NCI-H82 treated with DMSO at 0.1 percent for 48 hours (cell line): ENCODE results near the gene PXN.

Experiments used
- DNase-seq: peaks from one replicate; lab custom pipeline; 2025; ENCODE audit not compliant: unreplicated experiment; lab: John Stamatoyannopoulos, UW

The PXN gene

DNA sequence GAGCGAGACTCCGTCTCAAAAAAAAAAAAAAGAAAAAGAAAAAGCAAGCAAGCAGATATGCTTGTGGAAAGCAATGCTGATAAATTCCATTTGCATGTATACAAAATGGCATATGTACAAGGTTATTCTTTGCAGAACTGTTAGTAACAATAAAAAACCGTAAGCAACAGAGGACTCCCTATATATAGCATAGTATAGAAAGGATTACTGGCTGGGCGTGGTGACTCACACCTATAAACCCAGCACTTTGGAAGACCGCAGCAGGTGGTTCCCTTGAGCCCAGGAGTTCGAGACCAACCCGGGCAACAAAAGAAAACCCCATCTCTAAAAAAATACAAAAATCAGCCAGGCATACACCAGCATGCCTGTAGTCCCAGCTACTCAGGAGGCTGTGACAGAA, 84.6 kb downstream of the PXN start:
- no peak for DNase-seq

DNA sequence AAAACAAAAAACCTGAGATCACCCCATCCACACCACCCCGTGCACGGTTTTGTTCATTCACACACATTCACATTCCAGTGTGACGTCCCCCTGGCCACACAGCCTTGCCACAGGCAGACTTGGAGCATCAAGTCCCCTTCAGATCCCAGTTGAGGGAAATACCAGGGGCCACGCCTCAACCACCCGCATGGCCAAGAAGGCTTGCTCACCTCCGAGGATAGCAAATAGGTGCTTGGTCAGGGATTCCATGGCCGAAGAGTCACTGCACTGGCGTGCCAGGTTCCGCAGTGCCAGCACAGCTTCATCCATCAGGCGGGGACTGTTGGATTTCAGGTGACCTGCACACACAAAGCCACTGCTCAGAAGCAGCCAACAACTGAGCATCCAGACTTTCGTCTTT, 90.0 kb downstream of the PXN start:
- no peak for DNase-seq

DNA sequence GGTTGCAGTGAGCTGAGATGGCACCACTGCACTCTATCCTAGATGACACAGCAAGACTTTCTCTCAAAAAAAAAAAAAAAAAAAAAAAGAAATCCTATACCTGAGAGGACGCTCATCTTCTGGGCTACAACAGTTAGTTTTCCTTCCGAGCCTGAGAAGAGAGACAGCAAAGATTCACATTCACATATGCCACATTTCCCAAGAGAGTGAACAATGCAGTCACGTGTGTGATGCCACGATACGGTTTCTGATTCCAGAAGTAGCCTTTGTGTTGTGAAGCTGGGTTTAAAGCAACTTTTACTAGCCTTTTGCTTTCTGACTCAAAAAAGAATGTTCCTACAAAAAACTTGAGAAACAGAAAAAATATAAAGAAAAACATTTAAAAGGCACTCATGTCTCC, 90.5 kb downstream of the PXN start:
- no peak for DNase-seq

DNA sequence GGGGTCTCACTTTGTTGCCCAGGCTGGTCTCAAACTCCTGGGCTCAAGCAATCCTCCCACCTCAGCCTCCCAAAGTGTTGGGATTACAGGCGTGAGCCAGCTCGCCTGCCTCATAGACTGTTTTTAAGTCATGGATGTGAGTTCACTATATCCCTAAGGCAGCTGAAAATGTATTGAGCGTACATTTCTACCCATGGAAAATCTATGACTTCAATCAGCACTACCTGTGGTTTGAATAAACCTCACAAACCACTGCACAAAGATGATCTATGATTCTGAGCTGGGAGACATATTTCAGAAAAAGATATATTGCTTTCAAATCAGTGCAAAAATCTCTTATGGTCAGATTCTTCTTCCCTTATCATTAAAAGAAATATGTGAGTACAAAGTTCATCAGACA, 93.5 kb downstream of the PXN start:
- DNase-seq, result no peak

DNA sequence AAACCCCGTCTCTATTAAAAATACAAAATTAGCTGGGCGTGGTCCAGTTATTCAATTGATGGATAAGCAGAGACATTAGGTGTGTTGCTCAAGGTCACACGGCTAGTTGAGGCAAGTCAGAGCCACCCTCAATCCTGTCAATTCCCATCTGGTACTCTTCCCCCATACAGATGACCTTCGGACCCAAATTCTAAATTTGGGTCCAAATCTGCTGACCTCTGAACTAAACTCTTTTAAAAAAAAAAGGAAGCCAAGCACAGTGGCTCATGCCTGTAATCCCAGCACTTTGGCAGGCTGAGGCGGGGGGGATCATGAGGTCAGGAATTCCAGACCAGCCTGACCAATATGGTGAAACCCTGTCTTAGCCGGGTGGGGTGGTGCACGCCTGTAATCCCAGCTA, 94.9 kb downstream of the PXN start:
- DNase-seq, result no peak

DNA sequence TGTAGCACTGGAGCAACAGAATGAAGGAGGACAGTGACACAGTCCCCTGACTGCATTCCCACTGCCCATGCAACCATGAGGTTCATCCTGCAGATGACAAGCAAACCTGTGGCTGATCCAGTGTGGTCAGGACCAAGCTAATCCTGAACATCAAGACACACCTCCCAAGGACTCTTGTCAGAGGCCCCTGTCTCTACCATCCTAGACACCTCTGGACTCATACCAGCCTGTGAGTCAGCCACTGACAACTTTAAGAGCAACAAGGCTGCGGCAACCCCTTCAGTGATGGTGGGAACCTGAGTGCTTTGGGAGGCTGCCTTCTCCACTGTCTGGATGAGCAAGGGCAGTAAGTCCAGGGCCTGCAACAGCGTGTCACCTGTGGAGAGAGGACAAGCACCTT, 95.6 kb downstream of the PXN start:
- DNase-seq, result no peak

DNA sequence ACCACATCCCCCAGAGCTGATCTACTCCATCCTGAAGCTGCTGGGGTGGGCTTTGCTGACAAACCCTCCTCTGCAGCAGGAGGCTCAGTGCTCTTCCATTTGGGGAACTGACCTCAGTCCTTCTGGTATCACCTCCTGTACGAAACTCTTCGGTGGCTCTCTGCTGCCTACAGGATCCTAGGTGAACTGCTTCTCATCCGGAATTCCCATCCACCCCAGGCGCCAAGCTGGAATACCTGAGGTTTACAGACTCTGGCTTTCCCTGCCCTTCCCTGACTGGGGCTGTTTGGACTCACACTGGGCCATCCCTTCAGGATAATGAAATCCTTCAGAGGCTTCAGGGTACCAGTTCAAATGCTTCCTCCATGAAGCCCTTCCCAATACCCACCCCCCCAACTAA, 97.2 kb downstream of the PXN start:
- DNase-seq, result no peak

DNA sequence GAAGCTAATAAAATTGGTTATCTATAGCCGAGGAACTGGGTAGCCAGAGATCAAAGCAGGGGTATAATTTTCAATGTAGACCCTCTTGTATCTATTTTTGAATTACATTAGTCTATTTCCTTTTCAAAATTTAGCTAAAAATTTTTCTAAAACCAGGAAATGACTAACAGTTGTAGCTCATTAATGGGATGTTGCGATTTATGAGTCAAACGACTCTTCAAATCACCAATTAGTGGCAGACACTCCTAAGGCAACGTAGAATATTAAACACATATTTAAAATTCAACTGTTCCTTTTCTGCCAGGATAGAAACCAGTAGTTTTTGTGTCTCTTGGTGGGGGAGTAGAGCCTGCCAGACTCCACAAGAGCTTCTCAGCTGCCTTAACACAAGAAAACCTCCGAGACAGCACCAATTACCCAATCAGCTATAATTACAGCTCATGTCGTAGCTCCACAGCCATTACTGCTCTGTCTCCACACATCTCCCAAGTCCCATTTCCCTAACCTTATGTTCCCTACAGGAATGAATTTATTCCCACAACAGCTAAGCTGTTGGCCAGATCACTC, 97.9 kb downstream of the PXN start:
- no peak for DNase-seq

DNA sequence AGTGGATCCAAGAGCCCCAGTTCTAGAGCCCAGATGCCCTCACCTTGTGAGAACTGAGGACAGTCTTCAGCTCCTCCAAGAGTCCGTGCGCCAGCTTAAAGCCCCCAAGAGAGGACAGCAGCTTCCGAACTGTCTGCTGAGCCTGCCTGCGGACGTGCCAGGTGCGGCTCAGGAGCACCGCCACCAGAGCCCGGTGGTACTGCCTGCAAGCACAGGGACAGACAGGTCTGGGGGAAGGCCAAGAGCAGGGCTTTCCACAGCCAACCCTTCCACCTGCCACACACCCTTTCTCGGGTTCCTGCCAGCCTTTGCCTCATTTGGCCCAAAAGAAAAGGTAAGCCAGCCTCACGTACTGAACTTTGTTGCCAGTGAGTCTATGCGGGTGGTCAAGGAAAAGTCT, 101.2 kb downstream of the PXN start:
- DNase-seq, result no peak

DNA sequence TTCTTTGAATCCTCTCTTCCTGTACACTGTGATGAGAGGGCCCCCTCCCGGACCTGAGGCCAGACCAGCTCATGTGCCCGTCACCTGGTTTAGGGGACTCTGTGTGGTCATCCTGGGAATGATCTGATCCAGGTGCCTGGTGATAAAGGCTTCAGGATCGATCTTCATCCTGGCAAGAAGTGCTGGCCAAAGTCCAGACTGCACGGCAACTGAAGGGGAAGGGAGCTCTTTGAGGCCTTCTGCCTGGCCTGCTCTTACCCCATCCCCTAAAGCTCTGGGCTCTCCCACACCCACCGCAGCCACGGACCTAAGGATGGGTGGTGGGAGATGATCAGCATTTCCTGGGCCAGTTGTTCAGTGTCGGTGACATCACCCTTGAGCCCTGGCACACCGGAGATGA, 102.8 kb downstream of the PXN start:
- DNase-seq, result no peak

DNA sequence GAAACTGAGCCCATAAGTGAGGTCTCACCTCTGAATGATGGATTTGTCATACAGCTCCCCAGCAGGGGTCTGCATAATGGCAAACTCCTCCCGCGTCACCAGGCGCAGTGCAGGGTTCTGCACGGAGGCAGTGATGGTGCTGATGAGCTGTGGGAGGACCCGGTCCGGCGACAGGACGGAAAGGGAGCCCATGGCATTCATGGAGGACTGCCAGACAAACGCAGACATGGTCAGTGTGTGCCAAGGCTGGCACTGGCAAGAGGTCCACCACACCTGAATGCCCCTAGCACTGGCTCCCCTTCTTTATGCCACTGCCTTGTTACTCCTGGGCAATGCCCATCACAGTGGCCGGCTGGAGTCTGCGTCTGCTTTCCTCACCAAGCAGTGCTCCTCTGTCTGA, 103.7 kb downstream of the PXN start:
- DNase-seq, result no peak
